OCI-M2 (cell line): ENCODE measurements around the gene C6orf15.
A peak's percentile ranks its signal among the peaks of the same experiment; 100 is the strongest.

ENCODE experiments used
- DNase-seq: peaks from one replicate; lab custom pipeline; 2025; ENCODE audit not compliant: unreplicated experiment; lab: John Stamatoyannopoulos, UW

C6orf15 gene

GRCh38 chr6:31112478-31112877 is at the start of gene C6orf15:
TSS of gene C6orf15 (minus strand) at chr6:31112575. CDS start at chr6:31112555, 20 bp downstream.
- DNase-seq, result no peak

DNA sequence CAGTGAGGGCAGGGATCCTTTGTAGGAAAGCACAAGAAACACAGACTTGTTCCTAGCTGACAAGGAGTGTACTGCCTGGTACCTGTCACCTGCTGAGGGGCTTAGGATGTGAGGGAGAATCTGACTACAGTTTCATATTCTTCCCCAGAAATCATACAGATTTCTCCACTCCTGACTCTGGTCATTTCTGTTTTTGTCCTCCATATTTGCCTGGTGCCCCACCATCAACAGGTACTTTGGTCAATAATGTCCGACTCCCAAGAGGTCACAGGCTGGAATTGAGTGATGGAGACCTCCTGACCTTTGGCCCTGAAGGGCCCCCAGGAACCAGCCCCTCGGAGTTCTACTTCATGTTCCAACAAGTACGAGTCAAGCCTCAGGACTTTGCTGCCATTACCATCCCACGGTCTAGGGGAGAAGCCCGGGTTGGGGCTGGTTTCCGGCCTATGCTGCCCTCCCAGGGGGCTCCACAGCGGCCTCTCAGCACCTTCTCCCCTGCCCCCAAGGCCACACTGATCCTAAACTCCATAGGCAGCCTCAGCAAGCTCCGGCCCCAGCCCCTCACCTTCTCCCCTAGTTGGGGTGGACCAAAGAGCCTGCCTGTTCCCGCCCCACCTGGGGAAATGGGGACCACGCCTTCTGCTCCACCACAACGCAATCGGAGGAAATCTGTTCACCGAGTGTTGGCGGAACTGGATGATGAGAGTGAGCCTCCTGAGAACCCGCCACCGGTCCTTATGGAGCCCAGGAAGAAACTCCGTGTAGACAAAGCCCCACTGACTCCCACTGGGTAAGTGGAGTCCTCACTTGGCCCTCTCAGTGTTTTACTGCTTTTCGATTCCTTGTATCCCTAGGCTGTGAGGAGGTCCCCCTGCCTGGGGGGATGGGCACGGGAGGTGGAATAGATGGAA is 49.1 kb upstream of the C6orf15 start:
- no peak for DNase-seq

GRCh38 chr6:31158863-31159855 is 46.8 kb upstream of the C6orf15 start:
- no peak for DNase-seq

DNA sequence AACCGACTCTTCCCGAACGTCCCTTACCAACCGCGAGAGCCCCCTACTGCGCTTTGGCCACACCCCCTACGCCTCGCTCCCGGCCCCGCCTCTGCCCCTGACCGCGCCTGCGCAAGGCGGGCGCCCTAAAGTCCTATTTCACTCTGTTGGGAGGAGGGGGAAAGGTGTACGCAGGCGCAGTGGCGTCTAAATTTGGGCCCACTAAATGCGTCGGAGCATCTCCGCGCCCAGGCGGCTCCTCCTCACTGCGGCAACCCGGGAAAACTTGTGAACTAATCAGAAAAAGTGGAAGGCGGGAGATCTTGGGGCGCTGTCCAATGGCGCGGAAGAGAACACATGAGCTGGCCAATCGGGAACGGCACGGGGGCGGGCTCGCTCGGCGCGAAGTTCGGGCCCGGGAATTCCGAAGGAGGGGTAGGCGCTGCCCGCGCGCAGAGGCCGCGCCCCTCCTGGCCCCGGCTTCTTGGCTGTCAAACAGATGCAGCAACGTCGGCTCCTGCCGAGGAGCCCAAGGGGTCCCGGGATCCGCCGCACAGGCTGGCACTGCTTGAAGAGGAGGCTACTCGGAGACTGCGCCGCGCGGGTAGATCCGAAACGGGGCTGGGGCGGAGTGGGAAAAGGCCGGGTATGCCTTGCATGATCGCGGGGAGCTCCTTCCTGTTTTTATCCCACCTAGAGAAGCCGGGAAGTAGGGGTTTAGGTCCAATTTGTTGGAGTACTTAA is 45.9 kb upstream of the C6orf15 start, which contains the start of gene TCF19:
TCF19 (plus strand) TSS at position 450 of the 723 bp plus-strand sequence. CDS start 881 bp downstream, outside the sequence.
- peak; percentile 97 for DNase-seq

DNA sequence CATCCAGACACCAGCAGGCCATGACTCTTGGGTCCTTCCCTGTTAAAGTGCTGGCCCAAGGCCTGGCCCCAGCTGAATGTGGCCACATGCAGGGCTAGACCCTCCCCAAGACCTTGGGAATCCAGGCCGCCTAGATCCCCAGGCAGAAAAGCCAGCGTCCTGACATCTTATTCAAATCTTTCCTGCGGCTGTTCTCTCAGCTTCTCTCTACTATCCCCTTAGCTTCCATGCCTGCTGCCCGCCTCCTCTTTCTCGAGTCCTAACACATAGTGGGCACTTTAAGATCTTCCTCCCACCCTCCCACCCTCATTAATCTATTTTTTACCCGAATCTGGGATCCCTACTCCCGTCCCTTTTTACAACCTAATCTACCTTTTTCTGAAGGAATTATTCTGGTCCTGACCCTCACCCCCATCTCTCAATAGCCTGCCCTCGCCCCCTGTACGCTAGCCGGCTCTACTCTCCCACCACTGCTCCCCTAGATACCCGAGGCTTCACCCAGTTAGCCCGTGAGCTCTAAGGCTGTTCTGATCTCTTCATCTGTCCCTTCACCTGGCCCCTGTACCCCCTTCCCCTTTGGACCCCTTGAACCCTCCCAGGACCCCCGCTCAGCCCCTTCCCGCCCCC is 45.3 kb upstream of the C6orf15 start, which contains the start of gene CCHCR1:
CCHCR1 (minus strand) TSS at position 290 of the 627 bp plus-strand sequence; CDS start at position 88, 202 bp downstream.
- DNase-seq, result no peak

GRCh38 chr6:31156641-31157040 is 44.3 kb upstream of the C6orf15 start:
- DNase-seq, result no peak

- DNase-seq, result no peak
Measured at GRCh38 chr6:31154436-31154835, 42.1 kb upstream of the C6orf15 start.

- no peak for DNase-seq
Measured at GRCh38 chr6:31152781-31153180, 40.4 kb upstream of the C6orf15 start.

- DNase-seq, result no peak
Measured at GRCh38 chr6:31149827-31150447, 37.6 kb upstream of the C6orf15 start.

DNA sequence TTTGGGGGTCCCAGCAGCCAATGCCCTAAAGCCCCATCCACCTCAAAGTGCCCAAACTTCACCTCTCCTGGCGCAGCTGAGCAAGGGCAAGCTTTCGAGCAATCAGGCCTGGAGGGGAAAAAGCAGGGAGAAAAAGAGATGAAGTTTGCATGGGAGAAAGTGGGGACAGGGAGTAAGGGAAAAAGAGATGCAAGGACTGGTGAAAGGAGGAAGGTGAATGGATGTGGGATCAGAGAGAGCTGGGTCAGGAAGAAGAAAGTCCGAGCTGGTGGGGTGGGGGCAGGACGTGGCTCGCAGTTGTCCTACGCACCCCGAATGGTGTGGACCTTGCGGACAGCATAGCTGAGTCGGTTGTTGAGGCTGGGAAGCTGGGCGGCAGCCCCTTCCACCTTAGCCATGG is 33.0 kb upstream of the C6orf15 start:
- DNase-seq, result no peak

DNA sequence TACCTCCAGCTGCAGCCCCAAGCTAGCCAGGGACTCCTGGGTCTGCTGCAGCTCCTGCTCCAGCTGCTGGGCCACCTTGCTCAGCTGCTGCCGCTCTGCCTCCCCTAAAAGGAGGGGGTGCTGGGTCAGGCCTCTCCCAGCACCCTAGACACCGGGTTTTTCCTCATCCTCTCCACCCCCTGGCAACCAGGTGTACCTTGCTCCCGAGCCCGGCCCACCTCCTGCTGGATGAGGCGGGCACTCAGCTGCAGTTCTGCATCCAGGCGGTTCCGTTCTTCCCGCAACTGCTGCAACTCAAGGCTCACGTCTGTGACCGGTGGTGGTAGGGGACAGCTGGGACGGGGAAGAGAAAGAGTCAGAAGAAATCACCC is 32.6 kb upstream of the C6orf15 start:
- no peak for DNase-seq

GRCh38 chr6:31144296-31144969 is 32.1 kb upstream of the C6orf15 start:
- DNase-seq, result no peak

DNA sequence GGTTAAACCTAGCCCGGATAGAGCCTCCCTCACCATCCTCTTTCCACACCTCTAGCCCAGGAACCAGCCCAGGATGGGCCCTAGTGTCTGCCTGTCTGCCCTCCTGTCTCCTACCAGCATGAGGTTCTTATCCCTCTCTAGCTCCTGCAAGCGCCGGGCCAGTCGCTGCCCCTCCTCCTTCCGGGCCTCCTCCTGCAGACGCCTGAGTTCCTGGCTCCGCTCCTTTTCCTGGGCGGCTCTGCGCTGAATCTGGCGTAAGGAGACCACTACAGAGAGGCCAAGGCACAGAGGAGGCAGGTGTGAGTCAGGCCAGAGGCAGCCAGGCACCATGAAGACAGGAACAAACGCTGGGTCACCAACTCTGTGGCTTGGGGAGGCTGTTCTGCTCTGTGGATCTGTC is 30.8 kb upstream of the C6orf15 start:
- DNase-seq, result no peak

- no peak for DNase-seq
Measured at GRCh38 chr6:31142361-31142761, 30.0 kb upstream of the C6orf15 start.

DNA sequence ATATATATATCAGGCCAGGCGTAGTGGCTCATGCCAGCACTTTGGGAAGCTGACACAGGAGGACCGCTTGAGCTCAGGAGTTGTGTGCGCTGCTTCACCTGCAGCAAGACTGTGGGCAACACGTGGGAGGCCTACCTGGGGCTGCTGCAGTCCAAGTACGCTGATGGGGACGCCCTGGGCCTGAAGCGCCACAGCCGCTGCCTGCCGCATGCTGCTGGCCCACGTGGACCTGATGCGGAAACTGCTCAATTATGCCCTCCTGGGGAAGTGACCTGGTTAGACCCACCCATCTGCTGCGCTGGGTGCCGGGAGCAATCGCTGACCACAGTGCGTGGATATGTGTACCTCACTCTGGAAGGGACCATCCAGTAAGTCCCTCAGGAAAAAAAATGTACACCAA is 28.3 kb upstream of the C6orf15 start:
- DNase-seq, result no peak

GRCh38 chr6:31139599-31139998 is 27.2 kb upstream of the C6orf15 start:
- no peak for DNase-seq

DNA sequence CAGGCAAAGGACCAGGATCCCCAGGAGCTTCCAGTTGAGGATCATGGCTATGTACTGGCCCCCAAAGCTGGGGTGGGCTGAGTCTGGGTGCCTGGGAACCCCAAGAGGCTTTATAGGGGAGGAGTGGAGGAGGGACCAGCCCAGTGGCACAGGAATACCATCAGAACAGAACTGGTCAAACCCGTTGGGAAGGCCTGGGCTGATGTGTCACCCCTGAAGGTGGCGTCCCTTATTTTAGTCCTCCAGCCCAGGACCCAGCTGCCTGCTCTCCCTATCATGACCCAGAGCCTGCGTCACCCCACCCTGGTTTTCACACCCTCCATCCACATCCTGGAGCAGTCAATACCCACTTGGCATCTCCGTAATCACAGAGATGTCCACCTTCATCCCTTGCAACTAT is 26.6 kb upstream of the C6orf15 start, which contains the start of gene PSORS1C2:
PSORS1C2 (minus strand) TSS at position 85 of the 400 bp plus-strand sequence; CDS start at position 45, 40 bp downstream.
- no peak for DNase-seq

- no peak for DNase-seq
Measured at GRCh38 chr6:31135710-31136109, 23.3 kb upstream of the C6orf15 start.

GRCh38 chr6:31132806-31133205 is 20.4 kb upstream of the C6orf15 start:
- DNase-seq, result no peak
